Spleen (tissue), 7 donors: ENCODE data around the gene SSUH2.

Source experiments
- CTCF ChIP-seq, 11 experiments: fragments of 200-600 bp in 7 of 11; fragments of 450-650 bp in 4 of 11; sonication (generic) in 4 of 11; IDR thresholded peaks in 8 of 11; conservative IDR thresholded peaks in 3 of 11; 1 replicate in 7 of 11; 2 replicates in 4 of 11; pipeline versions ENCODE4 v1.4.0 to v1.8.0; 2016 to 2021; ENCODE audit warnings: antibody characterized with exemption in 11 of 11, inconsistent platforms in 4 of 11, mild to moderate bottlenecking in 1 of 11
- POLR2A ChIP-seq, 3 donors: fragments of 450-650 bp; IDR thresholded peaks; one replicate each; pipeline ENCODE4 v1.5.1; 2017; ENCODE audit warnings: antibody characterized with exemption in 3 of 3, mild to moderate bottlenecking in 1 of 3
- POLR2AphosphoS5 ChIP-seq, 3 donors: sonication (generic); formaldehyde crosslinking; IDR thresholded peaks; one replicate each; pipeline ENCODE4 v1.5.1; 2017; ENCODE audit warnings: antibody characterized with exemption in 3 of 3
- donor health status: DM: no; HTN: no; CAD: no; lungs with moderate emphysema.
- donor health status: DM: no; HTN: no; CAD: no.
- donor health status: DM: no; HTN: no; CAD: no.

- TF ChIP-seq CTCF (IDR thresholded peaks at IDR 0.05 in 8 of 11, conservative IDR thresholded peaks at IDR 0.05 in 3 of 11) (no peak), POLR2AphosphoS5 (IDR thresholded peaks at IDR 0.05) (no peak), POLR2A (IDR thresholded peaks at IDR 0.05) (no peak)
These were observed 23.0 kb upstream of the SSUH2 start for GRCh38 chr3:8667463-8668091.
